ENCODE results near the gene WDR74.
"Not testable (repeated sequence)": the region's sequence is repeated elsewhere in the genome, so short reads cannot be mapped to it uniquely, and the experiment has no call there.

The WDR74 gene

GRCh38 chr11:62839050-62839945 is at the start of gene WDR74:
Gene WDR74 (minus strand): TSS chr11:62839590. CDS start chr11:62839570, 20 bp downstream.
- peak; percentile 97 for DNase-seq

GRCh38 chr11:62889126-62889483 is 49.7 kb upstream of the WDR74 start:
- no peak for DNase-seq

- DNase-seq, result no peak
Measured at GRCh38 chr11:62888406-62888805, 49.0 kb upstream of the WDR74 start.

- DNase-seq, result no peak
Measured at GRCh38 chr11:62885137-62885750, 45.9 kb upstream of the WDR74 start.

GRCh38 chr11:62883673-62884072 is 44.3 kb upstream of the WDR74 start:
- DNase-seq, result no peak

- no peak for DNase-seq
Measured at GRCh38 chr11:62882788-62883501, 43.6 kb upstream of the WDR74 start.

GRCh38 chr11:62882431-62882749 is 43.0 kb upstream of the WDR74 start:
- DNase-seq, result no peak

GRCh38 chr11:62881579-62882430 is 42.4 kb upstream of the WDR74 start:
- peak; percentile 89 for DNase-seq

- peak; percentile 89 for DNase-seq
Measured at GRCh38 chr11:62880803-62881578, 41.6 kb upstream of the WDR74 start, which contains the start of gene SLC3A2. Gene SLC3A2 (plus strand): TSS chr11:62880896. CDS start chr11:62881024, 128 bp downstream.

- DNase-seq, result no peak
Measured at GRCh38 chr11:62880231-62880802, 40.9 kb upstream of the WDR74 start.

GRCh38 chr11:62879235-62879978 is 40.0 kb upstream of the WDR74 start:
- no peak for DNase-seq

GRCh38 chr11:62876712-62877111 is 37.3 kb upstream of the WDR74 start:
- DNase-seq, result no peak

- no peak for DNase-seq
Measured at GRCh38 chr11:62875698-62876478, 36.5 kb upstream of the WDR74 start.

- DNase-seq, result no peak
Measured at GRCh38 chr11:62874851-62875250, 35.5 kb upstream of the WDR74 start.

- DNase-seq, result no peak
Measured at GRCh38 chr11:62865635-62866034, 26.2 kb upstream of the WDR74 start.

- no peak for DNase-seq
Measured at GRCh38 chr11:62863687-62864335, 24.4 kb upstream of the WDR74 start.

- not testable (repeated sequence) for DNase-seq
Measured at GRCh38 chr11:62861564-62862192, 22.3 kb upstream of the WDR74 start.

- no peak for DNase-seq
Measured at GRCh38 chr11:62860835-62861563, 21.6 kb upstream of the WDR74 start.
